Stimulated activated CD8-positive, alpha-beta memory T cell treated with anti-CD3 and anti-CD28 coated beads, Interleukin-15, amount 100 ng/mL, for 4 hours (primary cell): Measurements from ENCODE around the gene RTKN2.
A peak's percentile ranks its signal among the peaks of the same experiment; 100 is the strongest.
"Not testable (repeated sequence)": the region's sequence is repeated elsewhere in the genome, so short reads cannot be mapped to it uniquely, and the experiment has no call there.

Experiments used
- DNase-seq, 2 donors: peaks; one replicate each; pipeline ENCODE4 v3.0.0-alpha.2; 2020; ENCODE audit warnings: low read depth in 2 of 2

RTKN2 gene

GRCh38 chr10:62259456-62259855 lies 9.2 kb downstream of the RTKN2 start:
- DNase-seq = no peak

GRCh38 chr10:62258926-62259325 lies 9.7 kb downstream of the RTKN2 start:
- DNase-seq = no peak

GRCh38 chr10:62253704-62254103 lies 14.9 kb downstream of the RTKN2 start:
- no peak for DNase-seq

GRCh38 chr10:62252051-62252450 lies 16.6 kb downstream of the RTKN2 start:
- DNase-seq = no peak

- no peak for DNase-seq
These were observed 17.9 kb downstream of the RTKN2 start for GRCh38 chr10:62250594-62251198.

- DNase-seq = no peak
These were observed 18.7 kb downstream of the RTKN2 start for GRCh38 chr10:62249957-62250356.

- no peak for DNase-seq
These were observed 20.2 kb downstream of the RTKN2 start for GRCh38 chr10:62248465-62248864.

- DNase-seq = peak in 1 of 2 donors; percentile 41
These were observed 23.7 kb downstream of the RTKN2 start for GRCh38 chr10:62244785-62245467.

GRCh38 chr10:62244088-62244487 lies 24.6 kb downstream of the RTKN2 start:
- DNase-seq = no peak

- DNase-seq = no peak
These were observed 25.0 kb downstream of the RTKN2 start for GRCh38 chr10:62243647-62243997.

GRCh38 chr10:62242965-62243646 lies 25.5 kb downstream of the RTKN2 start:
- not testable (repeated sequence) for DNase-seq

GRCh38 chr10:62241521-62241920 lies 27.1 kb downstream of the RTKN2 start:
- DNase-seq = not testable (repeated sequence)

GRCh38 chr10:62239994-62240393 lies 28.6 kb downstream of the RTKN2 start:
- no peak for DNase-seq

GRCh38 chr10:62238880-62239279 lies 29.8 kb downstream of the RTKN2 start:
- no peak for DNase-seq

- DNase-seq = no peak
These were observed 30.7 kb downstream of the RTKN2 start for GRCh38 chr10:62237966-62238365.

GRCh38 chr10:62237506-62237905 lies 31.1 kb downstream of the RTKN2 start:
- no peak for DNase-seq

- DNase-seq = no peak
These were observed 34.5 kb downstream of the RTKN2 start for GRCh38 chr10:62234077-62234605.

GRCh38 chr10:62233356-62234076 lies 35.1 kb downstream of the RTKN2 start:
- DNase-seq = no peak

GRCh38 chr10:62231805-62232204 lies 36.8 kb downstream of the RTKN2 start:
- no peak for DNase-seq

- no peak for DNase-seq
These were observed 37.3 kb downstream of the RTKN2 start for GRCh38 chr10:62231371-62231770.

GRCh38 chr10:62230344-62231121 lies 38.1 kb downstream of the RTKN2 start:
- DNase-seq = no peak
